IPS DF 4.7 (cell line): ENCODE data around the gene ADGRB2.
"Not testable (repeated sequence)": the region's sequence is repeated elsewhere in the genome, so short reads cannot be mapped to it uniquely, and the experiment has no call there.

Experiments
- DNase-seq: peaks from one replicate; pipeline ENCODE4 v3.0.0-alpha.2; 2013; ENCODE audit warnings: low spot score; ENCODE audit errors: extremely low read depth

ADGRB2 gene

DNA sequence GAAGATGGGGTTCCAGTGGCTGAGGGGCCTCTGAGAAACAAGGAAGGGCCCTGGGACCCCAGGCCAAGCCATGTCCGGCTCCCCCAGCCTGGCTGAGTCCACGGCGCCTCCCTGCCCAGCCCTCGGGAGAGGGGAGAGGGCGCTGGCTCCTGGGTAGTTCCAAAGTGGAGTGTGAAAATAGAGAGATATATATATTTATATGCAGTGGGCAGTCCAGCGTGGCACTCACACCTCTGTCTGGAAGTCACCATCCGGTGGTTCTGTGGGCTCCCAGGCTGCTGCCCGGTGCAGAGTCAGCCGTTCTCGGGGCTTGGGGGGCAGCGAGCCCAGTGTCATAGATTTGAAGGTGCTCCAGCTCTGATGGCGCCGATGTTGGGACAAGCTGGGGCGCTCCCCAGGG lies 36.9 kb downstream of the ADGRB2 start:
- DNase-seq, result no peak

DNA sequence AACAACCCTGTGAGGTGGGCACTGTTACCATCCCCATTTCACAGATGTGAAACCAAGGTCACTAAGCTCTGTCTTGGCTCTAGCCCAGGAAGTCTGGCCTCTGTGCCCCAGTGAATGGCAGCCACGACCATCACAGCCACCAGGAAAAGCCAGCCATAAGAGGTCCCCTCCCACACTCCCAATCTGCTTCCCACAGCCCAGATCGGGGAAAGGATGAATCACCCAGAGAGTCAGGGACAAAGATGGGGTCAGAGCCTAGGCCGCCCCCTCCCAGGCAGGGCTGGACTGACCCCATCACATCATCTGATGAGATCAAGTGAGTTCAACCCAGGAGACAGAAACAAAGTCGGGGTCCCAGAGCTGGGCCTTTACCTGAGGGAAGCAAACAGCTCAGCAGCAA lies 37.4 kb downstream of the ADGRB2 start:
- DNase-seq, result no peak

DNA sequence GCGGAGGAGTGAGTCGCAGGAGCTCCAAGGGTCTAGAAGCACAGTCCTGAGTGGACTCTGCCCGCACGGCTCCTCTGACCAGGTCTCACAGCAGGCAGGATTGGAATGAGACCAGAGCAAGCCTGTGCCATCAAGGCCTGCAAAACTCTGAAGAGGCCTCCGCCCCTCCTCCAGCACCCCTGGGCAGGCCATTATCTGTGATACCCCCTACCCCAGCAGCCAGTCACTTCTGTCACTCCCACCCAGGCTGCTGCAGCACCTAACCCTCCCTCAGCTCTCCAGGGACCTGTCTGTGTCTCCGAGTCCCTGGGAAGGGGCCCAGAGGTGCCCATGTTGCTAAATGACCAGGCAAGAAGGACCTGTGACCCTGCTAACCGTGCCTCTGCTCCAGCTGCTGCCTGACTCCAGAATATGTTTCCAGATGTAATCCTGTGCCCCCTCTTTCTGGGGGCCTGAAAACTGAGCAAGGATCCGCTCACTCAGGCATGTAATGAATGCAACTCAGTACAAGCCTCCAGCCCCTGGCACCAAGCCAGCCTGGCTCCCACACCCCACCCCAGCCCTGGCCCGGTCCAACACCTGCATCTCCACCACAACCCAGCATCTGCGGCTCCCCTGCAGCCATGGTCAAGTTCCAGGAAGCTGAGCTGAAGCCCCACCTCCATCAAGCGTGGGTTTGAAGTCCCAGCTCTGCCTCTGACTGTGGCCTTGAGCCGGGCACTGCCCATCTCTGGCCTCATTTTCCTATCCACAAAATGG lies 38.2 kb downstream of the ADGRB2 start:
- no peak for DNase-seq

DNA sequence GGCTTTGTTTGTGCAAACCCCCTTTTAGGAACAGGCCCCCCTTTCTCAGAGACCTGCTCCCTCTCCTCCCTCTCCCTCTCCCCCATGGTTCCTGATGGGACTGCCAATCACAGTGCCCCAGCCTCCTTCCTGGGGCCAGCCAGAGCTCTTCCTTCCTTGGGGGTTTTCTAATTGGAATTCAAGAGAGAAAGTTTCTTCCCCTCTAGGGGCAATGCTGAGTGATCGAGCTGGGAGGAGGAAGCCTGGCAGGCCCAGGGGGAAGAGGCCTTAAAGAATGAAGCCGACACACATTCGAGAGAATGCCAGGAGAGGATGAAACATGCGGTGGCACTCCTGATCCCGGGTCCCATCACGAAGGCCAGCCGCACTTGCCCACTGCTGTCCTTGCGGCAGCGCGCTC lies 39.0 kb downstream of the ADGRB2 start:
- DNase-seq, result no peak

DNA sequence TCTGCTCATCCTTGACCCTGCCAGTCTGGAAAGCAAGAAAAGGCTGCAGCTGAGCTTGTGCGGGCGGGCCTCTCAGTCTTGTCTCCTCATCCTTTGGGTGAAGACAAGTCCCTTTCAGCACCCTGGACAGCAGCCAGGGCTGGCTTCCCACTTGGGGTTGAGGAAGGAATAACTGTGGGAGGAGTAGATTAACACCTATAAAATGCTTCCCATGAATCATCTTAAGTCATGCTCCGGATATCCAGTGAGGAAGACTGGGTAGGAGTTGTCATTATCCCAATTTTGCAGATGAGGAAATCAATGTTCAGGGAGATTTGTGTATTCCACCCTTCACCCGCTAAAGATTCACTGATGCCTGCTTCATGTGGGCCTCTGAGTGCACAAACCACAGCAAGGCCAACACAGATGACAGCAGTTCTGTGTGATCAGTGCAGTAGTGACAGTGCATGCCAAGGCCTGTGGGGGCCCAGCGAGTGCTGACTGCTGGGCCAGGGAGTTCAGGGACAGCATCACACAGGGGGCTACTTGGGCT lies 40.2 kb downstream of the ADGRB2 start:
- no peak for DNase-seq

DNA sequence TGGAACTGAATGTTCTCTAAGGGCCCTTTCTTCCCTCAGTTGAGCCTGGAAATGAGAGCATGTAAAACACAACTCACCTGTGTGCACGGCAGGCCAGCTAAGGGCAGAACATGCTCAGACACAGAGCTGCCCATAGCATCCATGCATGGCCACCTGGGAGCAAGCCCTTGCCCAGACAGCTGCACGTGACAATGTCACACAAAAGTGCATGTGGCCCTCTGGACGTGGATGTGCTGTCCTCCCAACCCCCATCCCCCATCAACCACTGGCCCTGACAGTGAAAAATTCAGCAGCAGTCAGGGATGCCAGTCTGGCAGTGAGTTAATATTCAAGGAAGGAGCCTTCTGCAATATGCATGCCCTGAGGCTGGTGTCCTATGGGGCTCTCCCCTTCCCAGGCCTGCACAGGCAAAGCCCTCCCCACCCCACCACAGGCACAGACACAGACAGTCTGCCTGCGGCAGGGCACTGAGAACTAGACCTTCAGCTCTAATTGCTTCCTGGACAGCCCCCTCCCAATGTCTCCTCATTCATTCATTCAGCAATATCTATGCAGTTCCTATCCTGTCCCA lies 45.7 kb downstream of the ADGRB2 start:
- no peak for DNase-seq

DNA sequence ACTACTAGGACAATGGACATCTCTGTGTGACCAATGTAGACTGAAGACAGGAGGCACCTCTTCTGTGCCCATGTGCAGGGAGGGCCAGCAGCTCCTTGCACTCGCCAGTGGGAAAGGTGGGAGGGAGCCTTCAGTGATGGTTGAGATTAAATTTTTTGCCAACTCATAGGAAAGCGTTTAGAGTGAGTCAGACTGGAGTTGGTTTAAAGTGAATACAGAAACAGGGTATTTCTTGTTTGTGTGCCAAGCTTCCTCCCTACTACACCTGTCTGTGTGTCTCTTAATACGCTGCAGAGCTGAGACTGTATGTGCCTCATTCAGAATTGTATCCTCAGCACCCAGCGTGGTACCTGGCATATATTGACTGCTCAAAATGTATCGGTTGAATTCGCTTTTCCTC lies 46.8 kb downstream of the ADGRB2 start:
- DNase-seq, result no peak

DNA sequence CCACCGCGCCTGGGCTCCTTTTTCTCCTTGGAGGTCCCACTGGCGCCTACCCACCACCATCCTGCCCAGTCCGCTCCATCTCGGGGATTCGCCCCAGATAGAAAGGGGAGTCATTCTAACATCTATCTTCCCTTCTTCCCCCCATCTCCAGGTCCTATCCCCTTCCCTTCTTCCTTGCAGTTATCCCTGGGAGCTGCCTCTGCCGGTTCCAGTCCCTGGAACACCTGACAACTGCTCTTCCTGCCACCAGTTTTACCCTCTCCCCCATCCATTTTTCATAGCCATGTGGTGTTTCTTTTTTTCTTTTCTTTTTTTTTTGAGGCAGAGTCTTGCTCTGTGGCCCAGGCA lies 48.3 kb downstream of the ADGRB2 start:
- DNase-seq, result no peak

DNA sequence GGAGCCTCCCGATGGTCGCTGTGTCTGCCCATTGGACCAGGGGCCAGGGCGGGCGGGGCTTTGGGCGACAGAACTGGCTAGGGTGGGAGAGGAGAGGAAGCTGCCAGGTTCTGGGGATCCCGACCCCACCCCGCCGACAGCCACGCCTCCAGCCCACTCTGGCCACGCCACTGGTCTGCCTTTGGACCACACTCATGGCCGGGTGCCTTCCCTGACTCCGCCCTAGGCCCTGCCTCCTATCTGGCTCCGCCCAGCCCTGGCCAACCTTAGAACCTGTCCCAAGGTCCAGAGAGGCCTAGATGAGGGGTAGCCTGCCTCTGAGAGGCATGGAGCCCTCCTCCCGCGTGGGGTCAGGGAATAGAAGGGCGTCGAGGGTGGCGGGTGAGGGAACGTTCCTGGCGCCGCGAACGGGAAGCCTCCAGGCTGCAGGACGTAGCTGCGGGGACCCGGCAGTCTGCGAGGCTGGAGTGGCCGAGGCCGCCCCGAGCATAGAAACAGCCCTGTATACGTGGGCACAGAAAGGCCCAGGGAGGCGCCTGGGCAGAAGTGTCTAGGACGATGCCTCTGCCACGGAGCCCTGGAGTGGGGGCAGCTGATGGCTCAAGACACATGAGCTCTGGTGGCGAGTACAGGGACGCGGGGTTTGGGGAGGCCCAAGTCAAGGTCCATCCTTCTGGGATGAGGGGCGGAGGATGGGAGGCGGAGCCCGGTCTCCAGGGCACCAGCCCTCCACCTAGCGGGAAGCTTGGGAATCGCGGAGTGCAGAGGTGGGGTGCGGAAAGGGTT lies 48.9 kb downstream of the ADGRB2 start:
- DNase-seq, result peak; percentile 87

DNA sequence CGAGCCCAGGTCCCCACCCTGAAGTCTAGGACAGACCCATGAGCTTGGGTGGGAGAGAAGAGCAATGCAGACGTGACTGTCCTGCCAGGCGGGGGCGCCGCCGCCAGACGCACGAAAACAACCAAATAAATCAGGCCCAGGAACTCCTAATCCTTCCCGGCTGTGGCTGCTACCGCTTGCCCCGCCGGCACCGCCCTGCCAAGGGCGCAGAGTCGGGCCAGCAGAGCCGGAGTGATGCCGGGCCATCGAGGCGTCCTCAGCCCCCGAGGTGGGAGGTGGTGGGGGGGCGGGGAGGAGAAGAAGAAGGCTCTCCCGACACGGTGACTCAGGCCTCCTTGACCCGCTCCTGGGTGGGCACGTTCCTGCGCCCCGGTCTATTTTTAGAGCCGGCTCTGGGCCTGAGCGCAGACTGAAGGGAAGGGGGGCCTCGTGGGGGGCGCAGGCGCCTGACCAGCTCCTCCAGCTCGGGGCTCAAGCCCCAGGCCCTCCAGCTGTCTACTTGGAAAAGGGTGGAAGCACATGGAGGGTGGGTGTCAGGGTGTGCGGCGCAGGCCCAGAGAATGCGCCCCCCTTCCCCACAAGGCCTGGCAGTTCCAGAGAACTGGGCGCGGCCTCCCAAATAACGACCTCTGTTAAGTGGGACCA lies 49.6 kb downstream of the ADGRB2 start:
- no peak for DNase-seq

DNA sequence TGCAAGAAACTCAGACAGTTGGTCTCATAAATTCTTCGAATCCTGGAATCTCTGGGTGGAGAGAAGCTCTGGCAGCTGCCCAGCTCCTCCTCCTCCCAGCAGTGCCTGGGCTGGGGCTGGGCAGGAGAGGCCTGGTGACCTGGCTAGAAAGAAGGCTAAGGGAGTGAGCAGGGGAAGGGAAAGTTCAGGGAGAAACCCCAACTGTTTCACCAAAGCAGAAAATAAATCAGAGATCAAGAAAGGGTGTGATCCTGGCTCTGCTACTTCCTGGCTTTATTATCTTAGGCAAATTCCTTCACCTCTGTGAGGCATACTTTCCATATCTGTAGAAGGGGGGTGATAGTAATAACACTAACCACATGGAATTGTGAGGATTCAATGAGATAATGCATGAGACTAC lies 51.5 kb downstream of the ADGRB2 start:
- DNase-seq, result no peak

DNA sequence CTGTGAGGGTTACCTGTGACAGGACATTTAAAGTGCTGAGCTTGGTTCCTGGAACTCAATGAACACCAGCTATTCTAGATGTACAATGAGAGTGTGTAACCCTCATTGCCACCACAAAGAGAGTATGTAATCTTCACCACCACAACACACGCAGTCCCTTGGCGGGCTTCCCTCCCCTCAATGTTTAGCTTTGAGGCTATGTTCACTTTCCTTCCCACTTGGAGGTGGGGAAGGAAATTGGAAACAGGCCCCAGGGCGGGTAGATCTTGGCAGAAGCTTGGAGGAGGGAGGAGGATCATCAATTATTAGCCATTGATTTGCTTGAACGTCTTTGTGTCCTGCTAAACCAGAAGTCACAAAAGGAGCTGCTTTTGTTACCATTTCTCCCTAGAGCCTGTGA lies 52.1 kb downstream of the ADGRB2 start:
- no peak for DNase-seq

DNA sequence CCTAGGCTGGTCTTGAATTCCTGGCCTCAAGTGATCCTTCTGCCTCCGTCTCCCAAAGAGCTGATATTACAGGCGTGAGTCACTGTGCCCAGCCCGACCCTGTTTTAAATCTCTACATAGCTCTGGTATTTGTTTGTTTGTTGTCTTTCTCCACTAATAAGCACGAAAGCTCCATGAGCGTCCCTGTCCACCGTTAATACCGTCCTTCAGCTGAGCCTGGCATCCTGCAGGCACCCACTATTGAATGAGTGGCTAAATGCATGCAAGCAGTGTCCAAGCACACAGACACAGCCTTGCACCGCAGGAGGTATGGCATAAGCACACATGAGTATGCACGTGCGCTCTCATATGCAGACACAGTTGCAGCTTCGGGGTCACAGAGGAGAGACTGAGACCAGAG lies 55.8 kb downstream of the ADGRB2 start:
- DNase-seq, result no peak

DNA sequence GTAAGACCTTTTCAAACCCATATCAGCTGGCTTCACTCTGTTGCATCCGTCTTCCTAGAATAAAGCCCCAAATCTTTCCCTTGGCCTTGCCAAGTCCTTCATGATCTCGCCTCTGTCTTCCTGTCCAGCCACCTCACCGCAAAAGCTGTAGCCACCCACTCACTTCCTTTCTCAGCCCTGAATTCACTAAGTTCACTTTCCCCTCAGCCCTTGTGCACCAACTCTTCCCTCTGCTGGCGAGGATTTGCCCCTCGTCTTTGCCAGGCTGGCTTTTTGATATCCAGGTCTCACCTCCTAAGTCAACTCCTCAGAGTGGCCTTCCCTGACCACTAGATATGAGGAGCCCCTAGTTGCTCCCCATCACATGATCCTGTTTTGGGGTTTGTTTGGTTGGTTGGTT lies 56.4 kb downstream of the ADGRB2 start:
- DNase-seq, result no peak

DNA sequence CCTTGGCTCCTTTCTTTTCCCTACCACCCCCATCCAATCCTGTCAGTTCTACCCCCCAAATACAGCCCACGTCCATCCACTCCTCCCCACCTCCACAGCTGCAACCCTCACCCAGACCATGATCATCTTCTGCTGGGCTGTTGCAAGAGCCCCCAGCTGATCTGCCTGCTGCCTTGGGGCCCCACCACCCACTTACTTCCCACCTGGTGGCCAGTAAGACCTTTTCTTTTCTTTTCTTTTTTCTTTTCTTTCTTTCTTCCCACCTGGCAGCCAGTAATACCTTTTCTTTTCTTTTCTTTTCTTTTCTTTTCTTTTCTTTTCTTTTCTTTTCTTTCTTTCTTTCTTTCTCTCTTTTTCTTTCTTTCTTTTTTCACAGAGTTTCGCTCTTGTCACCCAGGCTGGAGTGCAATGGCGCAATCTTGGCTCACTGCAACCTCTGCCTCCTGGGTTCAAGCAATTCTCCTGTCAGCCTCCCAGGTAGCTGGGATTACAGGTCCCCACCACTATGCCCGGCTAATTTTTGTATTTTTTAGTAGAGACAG lies 57.0 kb downstream of the ADGRB2 start:
- not testable (repeated sequence) for DNase-seq

DNA sequence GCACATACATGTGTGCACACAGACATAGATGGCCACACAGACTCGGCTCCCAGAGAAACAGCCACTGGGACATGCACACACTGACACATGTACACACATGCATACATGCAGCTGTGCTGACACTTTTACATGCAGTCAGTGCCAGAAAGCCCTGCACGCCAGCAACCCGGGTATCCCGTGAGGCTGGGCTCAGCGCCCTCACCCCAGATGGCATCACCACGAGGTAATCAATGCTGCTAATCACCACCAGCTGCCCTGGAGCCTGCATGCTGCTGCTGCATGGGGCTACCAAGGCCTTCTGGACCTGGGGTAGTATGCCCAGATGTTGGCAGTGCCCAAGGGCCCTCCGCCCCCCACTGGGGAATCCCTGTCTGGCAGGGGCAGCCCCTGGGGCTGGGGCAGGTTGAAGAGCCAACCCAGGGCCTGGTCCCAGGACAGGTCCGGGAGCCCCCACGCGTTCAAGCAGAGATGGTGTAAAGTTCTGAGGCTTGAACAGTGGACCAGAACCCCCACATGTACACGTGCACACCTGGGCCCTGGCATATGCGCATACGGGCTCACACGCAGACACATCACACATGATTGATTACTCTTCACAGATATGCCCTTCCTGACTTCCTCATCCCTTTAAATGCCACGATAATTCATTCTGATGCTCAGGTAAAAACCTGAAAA lies 57.6 kb downstream of the ADGRB2 start:
- DNase-seq, result no peak

DNA sequence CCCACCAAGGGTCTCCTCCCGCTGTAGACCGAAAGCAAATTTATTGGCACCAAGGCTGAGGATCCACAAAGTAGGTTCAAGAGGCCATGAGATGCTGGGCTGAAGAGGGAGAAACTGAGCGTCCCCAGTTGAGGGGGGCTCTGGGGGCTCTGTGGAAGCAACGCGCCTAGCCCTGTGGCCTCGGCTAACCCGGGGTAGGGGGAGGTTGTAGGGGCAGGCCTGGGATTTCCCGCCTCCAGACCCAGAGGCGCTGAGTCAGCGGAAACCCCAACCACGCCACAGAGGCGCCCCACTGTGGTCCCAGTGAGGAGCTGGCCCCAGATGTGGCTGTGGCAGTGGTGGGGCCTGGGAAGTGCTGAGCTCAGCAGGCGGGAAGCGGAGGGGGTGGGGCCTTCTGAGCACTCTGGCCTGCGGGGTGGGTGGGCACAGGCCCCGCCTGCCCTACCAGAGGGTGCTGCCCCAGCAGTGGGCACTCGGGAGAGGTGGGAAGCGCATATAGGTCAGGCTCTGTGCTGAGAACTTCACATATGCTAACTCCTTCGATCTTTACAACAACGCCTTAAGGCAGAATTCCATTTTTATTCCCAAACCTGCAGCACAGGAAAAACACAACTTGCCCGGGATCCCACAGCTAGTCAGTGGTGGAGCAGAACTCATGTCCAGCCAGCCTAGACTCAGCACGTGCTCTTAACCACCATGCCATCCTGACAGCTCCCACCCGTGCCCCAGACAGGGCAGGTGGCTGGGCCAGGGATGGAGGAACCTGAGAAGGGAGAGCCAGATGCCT lies 58.9 kb downstream of the ADGRB2 start:
- no peak for DNase-seq

DNA sequence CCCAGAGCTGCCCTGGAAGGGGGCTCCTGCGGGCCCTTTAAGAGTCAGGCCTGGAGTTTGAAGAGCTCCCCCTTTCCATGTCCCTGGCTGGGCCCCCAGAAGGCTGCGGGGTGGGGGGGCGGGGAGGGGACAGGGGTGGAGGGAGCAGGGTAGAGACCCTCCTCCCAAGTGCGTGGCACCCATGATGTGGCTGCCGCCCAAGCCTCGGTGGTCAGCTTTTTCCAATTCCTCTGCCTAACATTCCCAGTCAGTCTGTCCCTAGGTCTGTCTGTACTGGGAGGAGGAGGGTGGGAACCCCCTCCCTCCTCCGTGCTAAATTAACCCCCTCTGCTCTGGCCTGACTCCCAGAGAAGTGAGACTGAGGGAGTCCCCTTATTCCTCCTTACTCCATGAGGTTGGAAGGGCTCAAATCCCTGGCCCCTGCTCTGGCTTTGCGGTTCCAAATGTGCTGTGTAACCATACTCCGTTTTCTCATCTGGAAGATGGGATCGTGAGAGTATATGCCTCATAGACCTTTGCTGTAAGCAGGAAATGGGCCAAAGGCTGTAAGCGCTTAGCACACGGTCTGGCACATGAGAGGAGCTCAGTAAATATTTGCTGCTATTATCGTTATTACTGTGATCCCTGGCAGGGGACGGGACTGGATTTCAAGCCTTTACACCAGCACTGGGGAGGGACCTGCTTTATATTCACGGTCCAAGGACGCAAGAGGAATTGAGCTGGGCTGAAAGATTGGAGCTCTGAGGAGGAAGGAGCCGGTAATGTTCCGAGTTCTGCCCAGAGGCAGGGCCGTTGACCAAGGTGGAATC lies 59.7 kb downstream of the ADGRB2 start:
- DNase-seq, result no peak

DNA sequence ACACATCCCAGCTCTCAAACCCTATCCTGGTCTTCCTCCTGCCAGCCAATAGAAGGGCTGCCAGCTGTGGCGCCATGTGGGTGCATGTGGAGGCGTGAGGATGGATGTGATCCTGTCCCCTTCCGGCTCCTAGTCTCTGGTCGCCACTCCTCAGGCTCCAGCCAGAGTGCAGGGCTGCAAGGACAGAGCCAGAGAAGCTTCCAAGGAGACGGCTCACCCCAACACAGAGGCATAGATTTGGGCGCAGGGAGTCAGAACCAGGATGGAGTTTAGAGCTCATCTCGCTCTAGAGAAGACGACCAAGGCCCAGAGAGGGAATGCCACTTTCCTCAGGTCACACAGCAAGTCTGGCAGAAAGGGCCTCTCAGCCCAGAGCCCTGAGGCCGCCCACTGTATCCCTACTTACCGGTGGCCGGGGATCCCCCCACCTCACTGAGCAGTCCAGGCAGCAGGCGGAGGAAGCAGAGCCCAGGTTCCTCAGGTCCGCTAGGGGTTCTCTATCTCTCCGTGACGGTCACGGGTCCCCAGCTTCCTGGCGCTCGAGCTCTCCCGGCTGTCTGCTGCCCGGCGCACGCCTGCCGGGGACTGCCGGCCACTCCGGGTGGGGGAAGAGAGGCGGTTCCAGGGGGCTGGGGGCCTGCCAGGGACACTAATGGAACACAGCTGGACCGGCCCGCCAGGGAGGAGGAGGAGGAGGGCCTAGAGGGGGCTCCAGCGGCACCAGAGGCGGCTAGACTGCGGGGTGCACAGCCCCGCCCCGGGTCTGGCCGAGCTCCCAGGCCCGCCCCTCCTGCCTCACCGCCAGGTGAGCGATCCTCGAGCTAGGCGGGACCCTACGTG lies 60.5 kb downstream of the ADGRB2 start, which contains the start of gene COL16A1:
Gene COL16A1 (minus strand): TSS at position 587 of the 840 bp plus-strand sequence. CDS start 1,824 bp downstream, outside the sequence.
- DNase-seq, result no peak
